Endothelial cell (in vitro differentiated cells): ENCODE results near the gene MLNR. TPM values are rescaled to one million over a fixed set of nuclear protein-coding genes. Genes with fewer than 3 reads are reported as not detected.

Experiments
- DNase-seq: peaks from one replicate; pipeline ENCODE4 v3.0.0; 2021; ENCODE audit warnings: low spot score
- H3K27ac Mint-ChIP-seq: one replicate; pipeline ENCODE4 v1.8.0; 2021; ENCODE audit warnings: mixed read lengths, inconsistent platforms; ENCODE audit not compliant: unreplicated experiment
- H3K27me3 Mint-ChIP-seq: one replicate; pipeline ENCODE4 v1.8.0; 2021; ENCODE audit warnings: mild to moderate bottlenecking, moderate library complexity, mixed read lengths, inconsistent platforms; ENCODE audit not compliant: unreplicated experiment
- H3K36me3 Mint-ChIP-seq: one replicate; pipeline ENCODE4 v1.8.0; 2021; ENCODE audit warnings: mild to moderate bottlenecking, low read depth, mixed read lengths, inconsistent platforms; ENCODE audit not compliant: unreplicated experiment
- H3K4me1 Mint-ChIP-seq: one replicate; pipeline ENCODE4 v1.8.0; 2021; ENCODE audit warnings: mild to moderate bottlenecking, mixed read lengths, inconsistent platforms; ENCODE audit not compliant: unreplicated experiment
- H3K4me3 Mint-ChIP-seq: one replicate; pipeline ENCODE4 v1.8.0; 2021; ENCODE audit warnings: mild to moderate bottlenecking, mixed read lengths, inconsistent platforms; ENCODE audit not compliant: unreplicated experiment
- H3K9me3 Mint-ChIP-seq: one replicate; pipeline ENCODE4 v1.8.0; 2021; ENCODE audit warnings: mixed read lengths, inconsistent platforms; ENCODE audit not compliant: unreplicated experiment
- CTCF ChIP-seq: fragments of 200-600 bp; sonication (generic); IDR thresholded peaks from one replicate; pipeline ENCODE4 v1.5.0; 2021; ENCODE audit warnings: antibody characterized with exemption; ENCODE audit not compliant: unreplicated experiment
- total RNA-seq: library from RNA; stranded (reverse); fragmentation: NEBNext Ultra II Directional; extraction: Animal tissue kit (Norgen Biotek cat#: 25700); gene quantifications from one replicate; pipeline ENCODE4 v1.2.1, GENCODE V29; 2021; ENCODE audit not compliant: unreplicated experiment

Gene MLNR
- total RNA-seq, 1 donor from 2014 or later: not detected

DNA sequence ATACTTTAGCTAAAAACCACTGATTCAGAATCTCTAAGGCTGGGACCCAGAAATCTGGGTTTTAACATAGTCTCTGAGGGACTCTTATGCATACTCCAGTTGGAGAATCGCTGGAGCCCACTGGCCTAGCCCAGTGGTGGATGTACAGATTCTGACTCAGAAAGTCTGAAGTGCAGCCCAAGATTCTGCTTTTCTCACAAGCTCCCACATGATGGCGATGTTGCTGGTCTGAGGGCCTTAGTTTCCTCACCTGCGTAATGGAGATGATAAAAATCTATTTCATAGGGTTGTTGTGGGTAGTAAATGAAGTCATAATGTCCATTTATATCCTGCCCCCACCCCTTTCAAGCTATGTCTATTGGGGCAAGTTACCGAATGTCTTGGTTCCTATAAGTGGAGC, 19.9 kb downstream of the MLNR start:
- no peak for TF ChIP-seq CTCF
- Mint-ChIP-seq H3K9me3 (no peaks in the 10 kb centered on the region), H3K4me1 (peaks cover 8% of the 10 kb centered on the region), H3K4me3 (no peak overlapping the region), H3K36me3 (peaks cover 5% of the 10 kb centered on the region), H3K27me3 (no peaks in the 10 kb centered on the region), H3K27ac (no peak overlapping the region)
- DNase-seq: peak; percentile 14

- H3K9me3 Mint-ChIP-seq: no peaks in the 10 kb centered on the region
- no peak for TF ChIP-seq CTCF
- peaks cover 5% of the 10 kb centered on the region for H3K36me3 Mint-ChIP-seq
- no peak overlapping the region for H3K27ac Mint-ChIP-seq
- H3K4me1 Mint-ChIP-seq: peaks cover 8% of the 10 kb centered on the region
- H3K27me3 Mint-ChIP-seq: no peaks in the 10 kb centered on the region
- H3K4me3 Mint-ChIP-seq: no peak overlapping the region
- DNase-seq: no peak
Measured at GRCh38 chr13:49241296-49241695, 21.2 kb downstream of the MLNR start.

- Mint-ChIP-seq H3K9me3 (no peaks in the 10 kb centered on the region), H3K4me1 (peaks cover 19% of the 10 kb centered on the region)
- DNase-seq: no peak
Measured at GRCh38 chr13:49245101-49245500, 25.0 kb downstream of the MLNR start.

DNA sequence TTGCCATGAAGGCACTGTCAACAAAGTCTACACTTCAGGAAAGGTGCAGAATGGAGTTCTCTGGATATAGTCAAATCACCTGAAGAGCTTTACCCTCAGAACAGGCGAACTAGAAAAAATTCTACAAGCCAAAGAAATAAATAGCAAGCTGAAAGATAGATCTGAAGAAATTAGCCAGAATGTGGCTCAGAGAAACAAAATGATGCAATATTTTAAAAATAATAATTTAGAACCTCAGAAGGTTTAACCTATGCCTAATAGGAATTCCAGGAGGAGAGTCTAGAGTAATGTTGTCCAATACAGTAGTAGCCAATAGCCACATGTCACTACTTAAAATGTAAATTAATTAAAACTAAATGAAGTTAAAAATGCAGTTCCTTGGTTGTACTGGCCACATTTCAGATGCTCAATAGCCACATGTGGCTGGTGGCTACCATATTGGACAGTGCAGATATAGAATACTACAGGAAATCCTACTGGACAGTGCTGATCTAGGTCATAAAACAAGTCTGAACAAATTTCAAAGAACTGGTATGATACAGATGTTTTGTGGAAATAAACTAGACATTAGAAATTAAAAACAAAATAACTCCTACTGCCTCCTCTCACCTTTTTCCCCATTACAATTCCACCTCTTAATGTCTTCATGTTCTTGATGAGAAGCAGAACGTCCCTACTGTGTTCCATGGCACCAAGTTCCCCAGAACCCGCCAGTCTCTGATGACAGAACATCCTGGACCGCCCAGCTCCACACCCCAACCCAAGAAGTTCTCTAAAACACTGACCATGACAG, 26.9 kb downstream of the MLNR start:
- no peak for DNase-seq
- H3K4me3 Mint-ChIP-seq: peak overlapping the region; percentile 96
- H3K9me3 Mint-ChIP-seq: no peaks in the 10 kb centered on the region
- peak overlapping the region; percentile 94 for H3K27ac Mint-ChIP-seq
- TF ChIP-seq CTCF: no peak
- peaks cover 2% of the 10 kb centered on the region for H3K27me3 Mint-ChIP-seq
- H3K4me1 Mint-ChIP-seq: peaks cover 19% of the 10 kb centered on the region
- H3K36me3 Mint-ChIP-seq: peaks cover 9% of the 10 kb centered on the region

More at GRCh38 chr13:49245101-49245500, 25.0 kb downstream of the MLNR start:
- peaks cover 9% of the 10 kb centered on the region for H3K36me3 Mint-ChIP-seq
- H3K4me3 Mint-ChIP-seq: no peak overlapping the region
- peaks cover 2% of the 10 kb centered on the region for H3K27me3 Mint-ChIP-seq
- no peak overlapping the region for H3K27ac Mint-ChIP-seq
- no peak for TF ChIP-seq CTCF
